ENCODE results near the gene CHST3.
"Not testable (repeated sequence)": the region's sequence is repeated elsewhere in the genome, so short reads cannot be mapped to it uniquely, and the experiment has no call there.

The CHST3 gene

DNA sequence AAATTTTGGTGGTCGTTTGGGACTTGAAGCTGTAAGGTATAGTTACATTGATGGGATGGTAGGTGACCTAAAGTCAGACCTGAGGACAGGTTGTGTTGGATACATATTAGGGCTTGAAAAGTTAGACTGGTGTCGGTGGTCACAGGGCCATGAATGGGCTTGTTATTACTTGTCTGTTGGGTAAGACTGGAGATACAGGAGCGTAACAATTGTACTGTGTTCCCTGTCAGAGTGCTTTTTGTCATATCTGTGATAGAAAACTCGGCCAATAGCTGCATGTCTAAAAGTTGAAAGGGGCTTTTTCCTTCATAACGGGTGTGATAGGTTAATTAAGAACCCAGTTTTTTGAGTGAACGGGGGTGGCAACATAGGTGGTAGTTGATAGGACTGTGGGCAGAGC lies 13.5 kb upstream of the CHST3 start:
- DNase-seq = no peak

GRCh38 chr10:71952745-71953144 lies 11.4 kb upstream of the CHST3 start:
- DNase-seq = no peak

GRCh38 chr10:71957546-71958275 lies 6.5 kb upstream of the CHST3 start:
- no peak for DNase-seq

GRCh38 chr10:71959526-71959925 lies 4.7 kb upstream of the CHST3 start:
- DNase-seq = no peak

- no peak for DNase-seq
These were observed 2.4 kb upstream of the CHST3 start for GRCh38 chr10:71961831-71962230.

DNA sequence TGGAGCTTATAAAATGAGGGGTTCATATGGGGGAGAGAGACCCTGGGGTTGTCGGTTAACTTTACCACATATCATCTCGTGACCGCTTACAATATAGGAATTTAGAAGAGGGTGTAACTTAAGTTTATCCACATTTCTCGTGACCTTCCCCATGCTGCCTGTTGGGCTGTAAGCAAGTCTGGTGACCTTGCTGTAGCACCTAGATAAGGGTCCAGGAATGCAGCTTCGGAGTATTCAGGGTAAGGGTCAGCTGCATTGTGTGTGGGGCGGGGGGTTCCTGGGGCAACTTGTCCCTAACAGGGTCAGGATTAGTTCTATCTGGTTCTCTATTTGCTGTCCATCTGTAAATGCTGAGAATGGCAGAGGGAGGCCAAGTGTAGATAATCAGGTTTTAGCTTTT lies 1.3 kb upstream of the CHST3 start:
- DNase-seq = no peak

DNA sequence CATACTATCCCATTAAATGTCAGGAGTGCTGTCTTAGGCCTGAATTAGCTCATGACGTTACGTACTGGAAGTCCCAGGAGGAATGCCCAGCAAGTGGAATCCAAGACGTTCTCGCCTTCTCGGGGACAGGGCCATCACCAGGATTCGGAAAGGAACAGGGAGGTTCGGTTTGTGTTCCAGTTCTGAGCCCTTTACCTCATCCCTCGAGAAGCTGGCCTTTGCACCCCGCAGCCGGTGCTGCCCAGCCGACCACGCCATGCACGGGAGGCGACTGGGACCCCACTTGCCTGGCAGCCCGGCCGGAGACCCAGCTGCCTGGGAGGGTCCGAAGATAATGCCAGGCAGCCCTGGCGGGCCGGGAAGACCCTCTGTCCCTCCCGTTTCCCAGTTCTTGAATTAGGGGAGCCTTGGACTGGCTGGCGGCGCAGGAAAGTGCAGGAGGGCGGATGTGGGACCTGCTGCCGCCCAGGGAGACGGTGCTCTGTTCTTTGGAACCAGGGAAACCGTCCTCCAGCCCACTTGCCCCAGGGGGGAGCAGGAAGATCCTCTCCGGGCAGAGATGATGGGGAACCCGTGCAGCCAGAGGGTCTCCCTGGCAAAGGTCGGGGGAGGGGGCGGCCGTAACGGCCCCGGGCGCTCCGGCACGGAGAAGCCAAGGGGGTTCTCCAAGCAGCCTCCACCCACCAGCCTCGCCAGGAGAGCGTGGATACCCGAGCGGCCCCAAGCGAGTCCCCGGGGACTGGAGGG lies 671 bp upstream of the CHST3 start:
- DNase-seq = no peak

DNA sequence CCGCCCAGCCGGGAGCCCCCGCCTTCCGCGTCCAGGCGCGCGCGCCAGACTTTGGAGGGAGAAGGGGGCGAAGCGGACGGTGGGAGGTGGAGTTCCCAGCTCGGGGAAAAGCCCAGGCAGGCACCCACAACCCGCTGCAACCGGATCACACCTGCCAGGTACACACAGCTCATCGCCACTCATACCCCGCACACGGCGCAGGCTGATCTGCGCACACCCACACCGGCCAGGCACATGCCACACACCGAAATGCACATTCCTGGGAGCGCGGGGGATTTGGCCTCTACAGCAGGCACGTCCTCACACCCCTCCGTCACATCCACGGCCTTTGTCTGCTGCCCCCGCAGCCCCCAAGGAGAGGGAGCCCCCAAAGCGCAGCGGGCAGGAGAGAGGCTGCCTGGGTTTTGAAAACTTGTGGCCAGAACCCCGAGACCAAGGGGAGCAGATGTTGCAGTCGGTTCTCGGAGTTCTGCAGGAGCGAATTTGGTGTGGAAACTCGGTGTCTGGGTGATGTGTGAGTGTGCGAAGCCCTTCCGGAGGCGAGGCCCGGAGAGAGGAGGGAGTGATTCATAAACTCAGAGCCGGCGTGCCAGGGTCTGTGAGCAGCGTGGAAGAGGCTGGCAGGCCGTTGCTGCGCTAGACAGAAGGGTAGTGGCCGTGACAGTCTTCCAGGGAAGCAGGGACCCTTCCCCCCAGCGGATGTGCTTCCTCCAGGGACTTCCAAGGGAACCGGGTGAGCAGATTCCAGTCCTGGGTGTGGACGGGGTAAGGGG lies 734 bp downstream of the CHST3 start:
- DNase-seq = no peak

DNA sequence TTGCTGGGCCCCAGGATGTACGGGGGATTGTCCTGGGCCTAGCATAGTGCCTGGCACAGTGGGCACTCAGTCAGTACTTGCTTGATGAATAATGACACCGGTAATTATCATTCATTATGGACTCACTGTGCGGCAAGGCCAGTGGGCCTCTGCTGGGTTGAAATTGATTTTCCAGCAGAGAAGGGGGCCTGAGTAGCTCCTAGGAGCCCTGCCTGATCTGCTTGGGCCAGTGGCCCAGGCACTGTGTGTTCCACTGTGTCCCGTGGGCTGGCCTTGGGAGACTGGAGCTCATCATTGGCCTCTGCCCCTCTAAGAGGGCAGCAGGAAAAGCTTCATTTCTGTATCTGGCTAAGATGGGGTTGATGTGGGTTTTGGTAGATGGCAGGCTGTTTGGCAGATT lies 1.4 kb downstream of the CHST3 start:
- DNase-seq = no peak

- no peak for DNase-seq
These were observed 2.1 kb downstream of the CHST3 start for GRCh38 chr10:71966046-71967004.

DNA sequence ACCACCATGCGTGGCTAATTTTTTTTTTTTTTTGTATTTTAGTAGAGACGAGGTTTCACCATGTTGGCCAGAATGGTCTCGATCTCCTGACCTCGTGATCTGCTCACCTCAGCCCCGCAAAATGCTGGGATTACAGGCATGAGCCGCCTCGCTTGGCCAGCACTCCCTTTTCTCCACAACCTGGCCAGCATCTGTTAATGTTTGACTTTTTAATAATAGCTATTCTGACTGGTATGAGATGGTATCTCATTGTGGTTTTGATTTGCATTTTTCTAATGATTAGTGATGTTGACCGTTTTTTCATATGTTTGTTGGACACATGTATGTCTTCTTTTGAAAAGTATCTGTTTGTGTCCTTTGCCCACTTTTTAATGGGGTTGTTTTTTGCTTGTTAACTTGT lies 3.8 kb downstream of the CHST3 start:
- DNase-seq = not testable (repeated sequence)

DNA sequence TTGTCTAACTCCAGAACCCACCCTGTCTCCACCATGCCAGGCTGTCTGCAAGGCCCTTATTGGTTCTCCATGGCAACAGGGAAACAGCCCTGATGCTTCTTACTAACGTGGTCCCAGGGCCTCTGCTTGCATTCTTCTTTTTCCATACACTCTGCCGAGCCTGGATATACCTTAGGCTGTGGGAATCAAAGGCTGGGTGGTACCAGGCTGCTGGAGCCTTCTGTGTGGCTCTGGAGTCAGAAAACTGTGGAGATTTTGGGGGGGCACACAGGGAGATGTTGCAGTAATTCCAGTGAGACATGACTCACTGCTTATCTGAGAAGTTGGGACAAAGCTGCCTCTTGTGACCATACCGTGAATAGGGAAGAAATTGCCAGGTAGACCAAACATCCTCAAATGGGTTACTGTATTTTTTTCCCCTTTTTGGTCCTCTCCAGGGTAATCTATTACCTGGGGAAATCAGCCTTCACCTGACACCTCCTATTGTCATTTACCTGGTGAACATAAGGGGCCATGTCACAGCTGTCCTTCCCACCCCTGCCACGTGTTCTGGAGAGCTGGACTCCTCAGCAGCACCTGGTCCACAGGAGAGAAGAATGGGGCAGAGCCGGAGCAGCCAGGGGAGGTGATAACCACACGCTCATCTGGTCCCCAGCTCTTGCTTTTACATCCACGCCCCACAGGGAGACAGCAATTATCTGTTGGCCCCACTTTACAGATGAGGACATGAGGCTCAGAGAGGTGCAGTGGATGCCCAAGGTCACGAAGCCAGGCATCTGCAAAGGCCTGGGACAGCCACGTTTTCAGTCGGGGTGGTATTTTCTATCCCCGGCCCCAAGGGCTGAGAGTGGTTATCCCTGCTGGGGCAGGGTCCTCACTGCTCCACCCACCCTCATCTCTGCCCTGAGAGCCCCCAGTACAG lies 4.6 kb downstream of the CHST3 start:
- DNase-seq = no peak

DNA sequence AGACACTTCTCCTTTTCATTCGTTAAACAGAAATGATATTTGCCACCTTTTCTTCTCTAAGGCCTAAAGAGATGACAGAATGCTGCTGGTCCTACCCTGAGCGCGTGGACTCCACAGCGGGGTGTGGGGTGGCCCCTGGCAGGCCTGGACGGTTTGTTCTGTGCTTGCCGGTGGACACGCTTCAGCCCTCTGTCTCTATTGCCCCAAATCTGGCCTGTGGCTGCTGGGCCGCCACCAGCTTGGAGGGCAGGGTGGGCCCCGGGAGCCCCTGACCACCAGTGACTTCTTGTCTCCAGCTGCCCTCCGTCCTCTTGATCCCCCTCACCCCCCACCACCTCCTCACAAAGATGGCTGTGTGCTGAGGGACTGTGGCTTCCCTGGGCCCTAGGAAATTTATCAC lies 5.7 kb downstream of the CHST3 start:
- no peak for DNase-seq

- DNase-seq = no peak
These were observed 6.1 kb downstream of the CHST3 start for GRCh38 chr10:71970331-71970730.

DNA sequence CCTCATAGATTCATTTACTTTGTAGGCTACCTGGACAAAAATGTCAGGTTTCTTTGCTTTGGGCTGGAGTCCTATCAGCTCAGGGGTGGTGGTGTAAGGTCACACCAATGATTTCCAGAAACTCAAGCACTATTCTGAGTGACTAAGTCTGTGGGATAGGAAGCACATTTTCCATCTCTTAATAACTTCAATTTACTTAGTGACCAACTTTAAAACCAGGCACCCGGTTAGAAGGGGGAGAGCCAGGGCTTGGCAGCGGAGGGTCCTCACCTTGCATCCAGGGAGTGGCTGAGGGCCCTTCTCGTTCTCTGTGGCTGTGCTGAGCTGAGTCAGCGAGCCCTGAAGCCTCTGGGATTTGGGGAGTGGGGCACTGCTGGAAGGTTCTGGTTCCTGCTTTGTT lies 6.7 kb downstream of the CHST3 start:
- no peak for DNase-seq

DNA sequence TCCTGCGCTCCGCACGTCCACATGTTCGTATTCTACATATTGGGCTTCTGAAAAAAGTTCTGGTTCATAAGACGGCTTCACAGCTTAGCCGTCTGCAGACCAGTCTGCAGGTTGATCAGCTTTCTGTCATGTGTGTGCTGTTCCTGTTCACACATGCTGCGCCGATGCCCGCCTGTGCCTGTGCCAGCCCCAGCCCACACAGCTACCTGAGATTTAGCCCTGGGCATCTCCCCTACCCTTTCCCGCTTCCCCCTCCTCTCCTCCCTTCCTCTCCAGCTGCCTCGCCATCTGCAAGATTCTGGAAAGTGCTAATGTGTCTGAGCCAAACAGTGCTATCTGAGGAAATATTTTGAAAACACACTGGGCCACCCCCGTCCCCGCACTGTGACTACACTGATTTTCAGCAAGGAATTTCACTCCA lies 7.1 kb downstream of the CHST3 start:
- DNase-seq = no peak

GRCh38 chr10:71971769-71972555 lies 7.8 kb downstream of the CHST3 start:
- DNase-seq = no peak

DNA sequence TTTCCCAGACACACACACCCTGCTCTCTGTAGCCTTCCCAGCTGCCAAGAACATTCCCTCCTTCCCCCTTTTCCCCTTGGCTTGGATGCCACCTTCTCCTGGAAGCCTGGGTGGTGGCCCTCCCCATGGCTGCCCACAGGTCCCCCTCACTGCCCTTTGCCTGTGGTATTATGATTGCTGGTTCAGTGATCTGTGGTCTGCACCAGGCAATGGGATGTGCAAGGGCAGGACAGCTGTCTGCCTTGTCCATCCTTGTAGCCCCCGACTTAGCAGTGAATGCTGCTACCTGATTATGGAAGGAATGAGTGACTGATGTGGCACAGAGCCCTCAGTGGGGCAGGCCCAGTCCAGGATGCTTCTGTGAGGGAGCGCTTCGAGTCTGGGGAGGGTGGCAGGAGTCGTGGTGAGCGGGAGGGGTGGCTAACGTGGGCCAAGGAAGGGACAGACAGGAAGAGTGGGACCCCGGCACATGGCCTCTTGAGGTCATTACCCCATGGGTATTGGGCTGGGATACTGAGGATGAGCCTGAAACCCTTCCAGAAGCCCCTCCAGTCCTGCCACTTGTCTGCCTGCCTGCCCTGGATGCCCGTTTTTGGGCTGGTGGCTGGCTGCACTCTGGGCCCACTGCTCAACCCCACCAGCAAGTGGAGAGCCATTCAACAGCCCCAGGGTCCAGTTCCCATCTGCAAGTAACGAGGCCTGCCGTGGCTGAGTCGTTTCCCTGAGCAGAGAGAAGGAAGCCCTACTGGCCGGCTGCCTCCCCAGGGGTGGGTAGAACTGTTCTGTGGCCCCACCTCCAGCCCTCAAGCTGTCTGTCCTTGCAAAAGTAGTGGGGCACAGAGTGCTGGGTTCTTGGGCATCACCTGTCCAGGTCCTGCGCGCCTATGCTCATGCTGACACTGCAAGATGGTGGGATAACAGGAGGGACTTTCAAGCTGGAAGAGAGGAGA lies 8.8 kb downstream of the CHST3 start:
- no peak for DNase-seq

DNA sequence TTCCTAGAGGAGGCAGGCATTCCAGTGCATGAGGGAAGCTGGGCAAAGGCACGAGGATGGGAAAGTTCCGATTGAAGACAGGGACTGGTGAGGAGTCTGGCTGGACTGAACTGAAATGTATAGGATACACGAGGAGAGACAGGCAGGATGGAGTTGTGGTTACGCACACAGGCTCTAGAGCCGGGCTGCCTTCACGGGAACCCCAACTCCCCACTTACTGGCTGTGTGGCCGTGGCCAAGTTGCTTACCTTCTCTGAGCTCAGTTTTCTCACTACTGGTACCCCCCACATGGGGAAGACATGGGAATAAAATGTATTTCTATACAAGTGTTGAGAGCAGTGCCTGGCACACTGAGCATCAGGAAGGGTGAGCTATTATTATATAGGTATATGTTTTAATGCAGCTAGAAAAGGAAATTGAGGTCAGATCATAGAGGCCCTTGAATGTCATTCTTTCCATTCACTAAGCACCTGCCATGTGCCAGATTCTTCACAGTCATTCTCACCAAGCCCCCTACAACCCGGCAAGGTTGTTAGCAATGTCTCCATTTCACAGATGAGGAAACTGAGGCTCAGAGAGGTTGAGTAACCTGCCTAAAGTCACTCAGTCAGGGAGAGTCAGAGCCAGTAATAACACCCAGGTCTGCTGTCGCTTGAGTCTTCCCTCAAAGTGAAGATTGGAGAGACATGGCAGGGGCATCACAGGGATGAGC lies 9.7 kb downstream of the CHST3 start:
- DNase-seq = no peak
